Body of pancreas (tissue), 4 donors: ENCODE results near the gene NGF. TPM values are rescaled to one million over a fixed set of nuclear protein-coding genes. Genes with fewer than 3 reads are reported as not detected.
"Not testable (repeated sequence)": the region's sequence is repeated elsewhere in the genome, so short reads cannot be mapped to it uniquely, and the experiment has no call there.

ENCODE experiments used
- ATAC-seq: fragments of 150-250 bp; one replicate; pipeline ENCODE4 v1.9.1; 2016
- DNase-seq, 4 donors: peaks; one replicate each; pipeline ENCODE4 v3.0.0-alpha.2; 2019
- H3K27ac ChIP-seq, 4 donors: fragments of 200-600 bp; sonication (generic); 1 replicate in 3 of 4; 2 replicates in 1 of 4; pipeline versions ENCODE4 v1.5.1 to v1.6.1; 2016 to 2019; ENCODE audit warnings: mild to moderate bottlenecking in 1 of 4, mixed read lengths in 1 of 4, moderate library complexity in 1 of 4
- H3K27me3 ChIP-seq, 2 donors: fragments of 200-600 bp; sonication (generic); one replicate each; pipeline ENCODE4 v1.6.0; 2016; ENCODE audit warnings: mild to moderate bottlenecking in 1 of 2
- H3K36me3 ChIP-seq, 2 donors: fragments of 200-600 bp; sonication (generic); replicated peaks in 1 of 2; 2 replicates each; pipeline ENCODE4 v1.5.1; 2016; ENCODE audit warnings: low read depth in 2 of 2; ENCODE audit not compliant: insufficient read depth in 1 of 2
- H3K4me1 ChIP-seq: fragments of 200-600 bp; sonication (generic); one replicate; pipeline ENCODE4 v1.6.0; 2016
- H3K4me3 ChIP-seq, 2 donors: fragments of 200-600 bp; sonication (generic); 1 replicate in 1 of 2; 2 replicates in 1 of 2; pipeline ENCODE4 v1.5.1; 2016 to 2019
- H3K9me3 ChIP-seq, 3 donors: fragments of 200-600 bp; sonication (generic); 1 replicate in 2 of 3; 2 replicates in 1 of 3; pipeline ENCODE4 v1.5.1; 2016
- POLR2A ChIP-seq, 3 donors: fragments of 450-650 bp; IDR thresholded peaks; one replicate each; pipeline ENCODE4 v1.6.1; 2016; ENCODE audit warnings: antibody characterized with exemption in 3 of 3, mild to moderate bottlenecking in 2 of 3
- WGBS, 2 donors: methylation state at CpG; one replicate each; pipeline ENCODE4 v1.1.5; 2017; 5-methylcytosine and 5-hydroxymethylcytosine counted together
- intact Hi-C: fragments of 100-400 bp; cut with DNase I; formaldehyde crosslinking; loops from one replicate; pipeline ENCODE4 v1.15.1; 2023
- total RNA-seq, 2 donors: library from RNA; depleted of rRNA; stranded (reverse); fragments of >200 nt; gene quantifications; one replicate each; pipeline ENCODE4 v1.1.0, GENCODE V29; 2016
- TF ChIP-seq, protein P1 (sequence below), 7 experiments: fragments of 450-650 bp in 4 of 7; fragments of 200-600 bp in 3 of 7; sonication (generic) in 3 of 7; IDR thresholded peaks; one replicate each; pipeline ENCODE4 v1.5.1; 2016 to 2019; ENCODE audit warnings: antibody characterized with exemption in 7 of 7

NGF gene
- total RNA-seq, 2 donors from 2014 or later = 3.6 TPM; not detected in 1

- no peak overlapping the region for H3K27ac ChIP-seq
- TF ChIP-seq POLR2A (IDR thresholded peaks at IDR 0.05) = no peak
- TF ChIP-seq, protein P1, sequence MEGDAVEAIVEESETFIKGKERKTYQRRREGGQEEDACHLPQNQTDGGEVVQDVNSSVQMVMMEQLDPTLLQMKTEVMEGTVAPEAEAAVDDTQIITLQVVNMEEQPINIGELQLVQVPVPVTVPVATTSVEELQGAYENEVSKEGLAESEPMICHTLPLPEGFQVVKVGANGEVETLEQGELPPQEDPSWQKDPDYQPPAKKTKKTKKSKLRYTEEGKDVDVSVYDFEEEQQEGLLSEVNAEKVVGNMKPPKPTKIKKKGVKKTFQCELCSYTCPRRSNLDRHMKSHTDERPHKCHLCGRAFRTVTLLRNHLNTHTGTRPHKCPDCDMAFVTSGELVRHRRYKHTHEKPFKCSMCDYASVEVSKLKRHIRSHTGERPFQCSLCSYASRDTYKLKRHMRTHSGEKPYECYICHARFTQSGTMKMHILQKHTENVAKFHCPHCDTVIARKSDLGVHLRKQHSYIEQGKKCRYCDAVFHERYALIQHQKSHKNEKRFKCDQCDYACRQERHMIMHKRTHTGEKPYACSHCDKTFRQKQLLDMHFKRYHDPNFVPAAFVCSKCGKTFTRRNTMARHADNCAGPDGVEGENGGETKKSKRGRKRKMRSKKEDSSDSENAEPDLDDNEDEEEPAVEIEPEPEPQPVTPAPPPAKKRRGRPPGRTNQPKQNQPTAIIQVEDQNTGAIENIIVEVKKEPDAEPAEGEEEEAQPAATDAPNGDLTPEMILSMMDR (IDR thresholded peaks at IDR 0.05) = no peak
- no peaks in the 10 kb centered on the region for H3K27me3 ChIP-seq
- intact Hi-C loops = no loop called here
- no peak overlapping the region for H3K4me3 ChIP-seq
- DNase-seq (no peak), ATAC-seq (no peak)
- no peaks in the 10 kb centered on the region for H3K36me3 ChIP-seq
- 94 to 100% methylated on average over 1 of the region's 1 CpG for WGBS, 2 donors
- H3K4me1 ChIP-seq = no peaks in the 10 kb centered on the region
- no peaks in the 10 kb centered on the region for H3K9me3 ChIP-seq
Observed at GRCh38 chr1:115311474-115311989, 26.5 kb downstream of the NGF start.

- no peaks in the 10 kb centered on the region for H3K27me3 ChIP-seq
- H3K4me1 ChIP-seq = no peaks in the 10 kb centered on the region
- ATAC-seq (no peak), DNase-seq (no peak)
- H3K36me3 ChIP-seq = no peaks in the 10 kb centered on the region
- TF ChIP-seq, protein P1 (IDR thresholded peaks at IDR 0.05) = no peak
- no peak for TF ChIP-seq POLR2A (IDR thresholded peaks at IDR 0.05)
- H3K9me3 ChIP-seq = no peaks in the 10 kb centered on the region
- WGBS, 2 donors = 91 to 92% methylated on average over 2 of the region's 2 CpGs
- no peak overlapping the region for H3K27ac ChIP-seq
- no peak overlapping the region for H3K4me3 ChIP-seq
- intact Hi-C loops = no loop called here
Observed at GRCh38 chr1:115310581-115311473, 27.2 kb downstream of the NGF start.

DNA sequence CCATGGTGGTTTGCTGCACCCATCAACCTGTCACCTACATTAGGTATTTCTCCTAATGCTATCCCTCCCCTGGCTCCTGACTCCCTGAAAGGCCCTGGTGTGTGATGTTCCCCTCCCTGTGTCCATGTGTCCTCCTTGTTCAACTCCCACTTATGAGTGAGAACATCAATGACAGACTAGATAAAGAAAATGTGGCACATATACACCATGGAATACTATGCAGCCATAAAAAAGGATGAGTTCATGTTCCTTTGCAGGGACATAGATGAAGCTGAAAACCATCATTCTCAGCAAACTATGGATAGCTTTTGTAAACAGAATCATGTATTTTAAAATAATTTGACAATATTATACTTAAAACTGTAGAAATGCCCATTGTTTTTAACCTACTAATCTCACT lies 28.5 kb downstream of the NGF start:
- intact Hi-C loops, ATAC-seq, DNase-seq, H3K27ac ChIP-seq, H3K27me3 ChIP-seq, H3K4me3 ChIP-seq, H3K36me3 ChIP-seq, H3K4me1 ChIP-seq, H3K9me3 ChIP-seq: not testable (repeated sequence)

DNA sequence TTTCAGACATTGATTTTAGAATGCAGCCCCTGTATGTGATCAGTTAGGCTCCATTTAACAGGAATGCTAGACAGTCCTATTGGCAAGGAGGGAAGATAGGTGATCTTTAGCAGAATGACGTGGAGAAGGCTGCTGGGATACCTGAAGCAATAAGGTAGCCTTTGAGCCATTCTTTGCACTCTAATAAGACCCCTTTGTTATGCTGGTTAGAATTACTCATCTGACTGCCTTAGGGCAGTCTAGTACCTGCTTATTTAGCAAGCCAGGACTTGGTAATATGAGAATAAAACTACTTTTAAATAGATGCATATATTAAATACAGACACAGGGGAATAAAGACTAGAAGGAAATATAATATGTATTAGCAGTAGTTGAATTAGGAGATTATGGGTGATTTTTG lies 29.1 kb downstream of the NGF start:
- DNase-seq (no peak), ATAC-seq (no peak)
- TF ChIP-seq POLR2A (IDR thresholded peaks at IDR 0.05) = no peak
- TF ChIP-seq, protein P1 (IDR thresholded peaks at IDR 0.05) = no peak
- H3K4me3 ChIP-seq = no peak overlapping the region
- H3K27ac ChIP-seq = no peak overlapping the region
- H3K36me3 ChIP-seq = no peaks in the 10 kb centered on the region
- intact Hi-C loops = no loop called here
- no peaks in the 10 kb centered on the region for H3K27me3 ChIP-seq
- no peaks in the 10 kb centered on the region for H3K4me1 ChIP-seq
- 76 to 86% methylated on average over 1 of the region's 1 CpG for WGBS, 2 donors
- H3K9me3 ChIP-seq = no peaks in the 10 kb centered on the region

GRCh38 chr1:115307661-115308060 lies 30.4 kb downstream of the NGF start:
- intact Hi-C loops = no loop called here
- TF ChIP-seq, protein P1 (IDR thresholded peaks at IDR 0.05) = no peak
- TF ChIP-seq POLR2A (IDR thresholded peaks at IDR 0.05) = no peak
- H3K27ac ChIP-seq = no peak overlapping the region
- no peaks in the 10 kb centered on the region for H3K36me3 ChIP-seq
- no peaks in the 10 kb centered on the region for H3K4me1 ChIP-seq
- ATAC-seq (no peak), DNase-seq (no peak)
- no peaks in the 10 kb centered on the region for H3K9me3 ChIP-seq
- no peak overlapping the region for H3K4me3 ChIP-seq
- H3K27me3 ChIP-seq = no peaks in the 10 kb centered on the region
